GM18502 (cell line): ENCODE measurements around the gene ANLN.

ENCODE experiments used
- ATAC-seq: cut with Tn5 transposase; IDR thresholded peaks from one replicate; pipeline ENCODE4 v1.9.1; 2021; ENCODE audit warnings: mild to moderate bottlenecking; ENCODE audit not compliant: unreplicated experiment, poor library complexity

Gene ANLN, protein sequence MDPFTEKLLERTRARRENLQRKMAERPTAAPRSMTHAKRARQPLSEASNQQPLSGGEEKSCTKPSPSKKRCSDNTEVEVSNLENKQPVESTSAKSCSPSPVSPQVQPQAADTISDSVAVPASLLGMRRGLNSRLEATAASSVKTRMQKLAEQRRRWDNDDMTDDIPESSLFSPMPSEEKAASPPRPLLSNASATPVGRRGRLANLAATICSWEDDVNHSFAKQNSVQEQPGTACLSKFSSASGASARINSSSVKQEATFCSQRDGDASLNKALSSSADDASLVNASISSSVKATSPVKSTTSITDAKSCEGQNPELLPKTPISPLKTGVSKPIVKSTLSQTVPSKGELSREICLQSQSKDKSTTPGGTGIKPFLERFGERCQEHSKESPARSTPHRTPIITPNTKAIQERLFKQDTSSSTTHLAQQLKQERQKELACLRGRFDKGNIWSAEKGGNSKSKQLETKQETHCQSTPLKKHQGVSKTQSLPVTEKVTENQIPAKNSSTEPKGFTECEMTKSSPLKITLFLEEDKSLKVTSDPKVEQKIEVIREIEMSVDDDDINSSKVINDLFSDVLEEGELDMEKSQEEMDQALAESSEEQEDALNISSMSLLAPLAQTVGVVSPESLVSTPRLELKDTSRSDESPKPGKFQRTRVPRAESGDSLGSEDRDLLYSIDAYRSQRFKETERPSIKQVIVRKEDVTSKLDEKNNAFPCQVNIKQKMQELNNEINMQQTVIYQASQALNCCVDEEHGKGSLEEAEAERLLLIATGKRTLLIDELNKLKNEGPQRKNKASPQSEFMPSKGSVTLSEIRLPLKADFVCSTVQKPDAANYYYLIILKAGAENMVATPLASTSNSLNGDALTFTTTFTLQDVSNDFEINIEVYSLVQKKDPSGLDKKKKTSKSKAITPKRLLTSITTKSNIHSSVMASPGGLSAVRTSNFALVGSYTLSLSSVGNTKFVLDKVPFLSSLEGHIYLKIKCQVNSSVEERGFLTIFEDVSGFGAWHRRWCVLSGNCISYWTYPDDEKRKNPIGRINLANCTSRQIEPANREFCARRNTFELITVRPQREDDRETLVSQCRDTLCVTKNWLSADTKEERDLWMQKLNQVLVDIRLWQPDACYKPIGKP

DNA sequence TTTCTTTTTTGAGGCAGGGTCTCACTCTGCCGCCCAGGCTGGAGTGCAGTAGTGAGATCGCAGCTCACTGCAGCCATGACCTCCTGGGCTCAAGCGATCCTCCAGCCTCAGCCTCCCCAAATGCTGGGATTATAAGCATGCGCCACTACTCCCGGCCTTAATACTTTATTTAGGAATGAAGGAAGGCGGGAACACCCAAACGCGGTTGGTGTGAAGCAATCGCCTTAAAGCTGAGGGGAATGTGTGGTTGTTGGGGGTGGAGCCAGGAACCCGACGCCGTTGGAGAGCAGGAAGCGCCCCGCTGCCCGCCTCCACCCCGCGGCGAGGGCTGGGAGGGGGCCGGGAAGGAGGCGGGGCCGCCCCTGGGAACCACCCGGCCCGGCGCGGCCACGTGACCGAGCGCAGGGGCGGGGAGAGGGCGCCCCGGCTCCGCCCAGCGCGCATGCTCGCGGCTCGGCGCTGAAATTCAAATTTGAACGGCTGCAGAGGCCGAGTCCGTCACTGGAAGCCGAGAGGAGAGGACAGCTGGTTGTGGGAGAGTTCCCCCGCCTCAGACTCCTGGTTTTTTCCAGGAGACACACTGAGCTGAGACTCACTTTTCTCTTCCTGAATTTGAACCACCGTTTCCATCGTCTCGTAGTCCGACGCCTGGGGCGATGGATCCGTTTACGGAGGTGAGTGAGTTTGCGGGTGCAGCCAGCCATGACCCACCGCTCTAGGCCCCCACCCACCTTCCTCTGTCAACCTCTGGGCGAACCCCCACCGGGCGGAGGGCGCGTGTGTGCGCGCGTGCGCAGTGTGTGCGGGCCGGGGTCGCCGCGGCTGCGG is at the start of gene ANLN:
TSS of gene ANLN (plus strand) at position 492 of the 828 bp plus-strand sequence. CDS start at position 657, 165 bp downstream.
- ATAC-seq = peak; percentile 76

DNA sequence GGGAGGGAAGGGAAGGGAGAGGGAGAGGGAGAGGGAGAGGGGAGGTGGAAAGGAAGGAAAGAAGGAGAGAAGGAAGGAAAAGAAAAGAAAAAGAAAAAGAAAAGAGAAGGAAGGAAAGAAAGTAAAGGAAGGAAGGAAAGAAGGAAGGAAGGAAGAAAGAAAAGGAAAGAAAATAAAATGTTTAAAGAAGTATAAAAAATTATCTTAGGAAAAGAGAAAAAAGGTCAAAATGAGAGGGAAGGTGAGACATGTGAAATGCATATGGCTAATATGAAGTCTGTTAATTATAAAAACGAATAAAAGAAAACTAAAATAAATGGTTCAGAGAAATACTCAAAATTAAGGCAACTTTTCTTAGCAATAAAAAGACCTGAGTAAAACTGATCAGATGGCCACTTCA is 46.1 kb upstream of the ANLN start:
- ATAC-seq = no peak

DNA sequence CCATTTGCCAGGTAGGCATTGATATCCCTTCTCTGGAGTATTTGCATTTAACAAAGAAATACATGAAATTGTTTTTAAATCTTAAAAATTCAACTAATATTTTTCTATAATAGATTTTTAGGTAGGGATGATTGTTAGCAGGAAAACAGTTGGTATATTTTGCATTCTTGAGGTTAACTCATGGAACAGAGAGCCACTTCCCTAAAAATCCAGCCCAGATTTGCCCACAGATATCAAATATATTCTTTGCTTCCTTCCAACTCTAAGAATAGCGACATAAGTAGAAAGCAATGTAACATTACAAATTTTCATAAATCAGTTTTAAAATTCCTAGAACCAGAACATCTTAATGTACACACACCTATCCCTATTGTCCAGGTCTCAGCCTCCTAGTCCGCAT is 45.0 kb upstream of the ANLN start:
- ATAC-seq = no peak

DNA sequence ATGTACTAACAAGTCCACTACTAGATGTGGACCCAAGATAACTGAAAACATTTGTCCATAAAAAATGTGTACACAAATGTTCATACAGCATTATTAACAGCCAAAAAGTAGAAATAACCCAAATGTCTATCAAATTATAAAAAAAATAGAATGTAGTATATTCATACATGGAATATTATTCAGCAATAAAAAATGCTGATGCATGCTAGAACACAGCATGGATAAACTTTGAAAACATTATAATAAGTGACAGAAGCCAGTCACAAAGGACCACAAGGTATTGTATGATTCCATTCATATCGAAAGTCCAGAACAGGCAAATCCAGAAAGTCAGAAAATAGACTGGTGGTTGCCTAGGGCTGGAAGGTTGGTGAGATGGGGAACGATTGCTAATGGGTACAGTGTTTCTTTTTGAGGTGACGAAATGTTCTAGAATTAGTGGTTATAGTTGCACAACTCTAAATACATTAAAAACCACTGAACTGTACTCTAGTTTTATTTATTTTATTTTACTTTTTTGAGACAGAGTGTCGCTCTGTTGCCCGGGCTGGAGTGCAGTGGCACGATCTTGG is 43.3 kb upstream of the ANLN start:
- no peak for ATAC-seq

DNA sequence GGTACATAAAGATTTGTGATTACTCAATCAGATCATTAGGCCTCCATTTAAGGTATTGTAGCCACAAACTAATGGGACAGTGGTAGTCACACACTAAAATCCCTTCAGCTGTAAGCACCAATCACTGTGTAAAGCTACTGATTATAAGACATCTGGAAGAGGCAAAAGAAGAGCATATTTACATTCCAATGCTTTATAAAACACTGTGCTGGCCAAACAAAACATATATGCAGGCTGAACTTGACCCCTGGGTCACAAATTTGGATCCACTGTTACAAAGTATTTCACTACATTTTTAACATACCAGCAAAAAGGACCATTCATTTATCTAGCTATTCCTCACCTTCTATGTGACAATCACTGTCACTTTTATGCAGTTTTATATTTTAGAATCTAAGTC is 41.4 kb upstream of the ANLN start:
- ATAC-seq = no peak

DNA sequence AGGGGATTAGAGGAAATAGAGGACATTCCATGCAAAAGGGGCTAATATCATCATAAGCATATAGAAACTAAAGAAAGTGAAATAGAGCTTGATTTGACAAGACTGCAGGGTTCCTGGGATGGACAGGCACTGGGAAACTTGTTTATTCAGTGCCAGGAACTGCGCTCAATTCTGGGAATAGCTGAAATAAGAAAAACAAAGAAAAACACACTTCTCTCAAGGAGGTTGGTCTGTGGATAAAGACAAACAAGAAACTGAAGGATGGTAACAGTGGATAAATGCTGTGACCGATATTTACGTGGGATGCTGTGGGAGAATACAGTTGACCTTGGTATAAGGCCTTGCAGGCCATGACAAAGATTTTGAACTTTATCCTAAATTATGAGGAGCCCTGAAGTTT is 40.9 kb upstream of the ANLN start:
- ATAC-seq = no peak

DNA sequence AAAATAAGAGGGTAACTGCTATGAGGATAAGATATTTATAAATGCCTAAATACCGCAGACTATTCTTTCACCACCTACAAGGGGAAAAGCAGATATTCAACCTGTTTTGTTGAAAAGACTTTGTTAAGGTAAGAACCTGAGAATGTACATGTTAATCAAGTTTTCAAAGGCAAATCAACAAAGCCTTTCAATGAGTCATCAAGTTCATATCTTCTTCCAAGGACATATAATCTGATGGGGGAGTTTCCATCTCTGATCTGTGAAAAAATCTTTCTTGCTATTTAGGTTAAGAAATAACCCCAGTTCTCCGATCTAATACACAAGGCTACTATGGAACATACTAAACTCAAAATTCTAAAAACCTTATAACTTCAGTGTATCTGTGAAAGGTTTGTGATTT is 40.0 kb upstream of the ANLN start:
- no peak for ATAC-seq

DNA sequence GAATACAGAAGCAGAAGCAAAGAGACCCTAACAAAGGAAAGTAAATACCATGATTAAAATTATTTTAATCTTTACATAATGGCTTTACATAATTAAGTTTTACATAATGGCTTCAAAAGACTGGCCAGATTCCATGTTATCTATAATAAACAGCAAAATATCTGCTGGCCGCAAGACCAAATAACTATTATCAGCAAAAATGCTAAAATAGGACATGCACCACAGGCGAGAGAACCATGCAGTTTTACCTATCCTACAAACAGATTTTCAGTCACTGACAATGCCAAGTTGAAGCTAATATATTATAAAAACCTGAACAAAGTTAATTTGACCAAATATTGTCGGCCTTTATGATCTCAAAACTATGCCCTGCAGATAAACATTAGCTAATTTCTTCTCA is 34.2 kb upstream of the ANLN start:
- no peak for ATAC-seq

DNA sequence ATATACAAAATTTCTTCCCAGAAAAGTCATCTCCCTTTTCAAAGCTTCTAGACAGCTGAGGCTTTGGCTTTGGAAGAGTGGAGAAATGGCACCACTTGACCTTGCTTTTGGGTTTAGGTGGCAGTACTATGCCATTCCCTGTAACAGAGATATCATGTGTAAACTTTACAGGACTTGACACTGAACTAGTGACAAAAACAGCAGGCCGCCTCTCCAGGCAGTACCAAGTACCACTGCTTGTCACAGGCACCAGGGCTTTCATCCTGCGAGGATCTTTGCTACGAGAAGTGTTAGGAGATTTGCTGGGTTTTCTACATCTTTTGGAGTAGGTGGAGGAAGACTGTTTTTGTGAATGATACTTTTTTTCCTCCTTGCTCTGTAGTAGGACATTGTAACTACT is 32.6 kb upstream of the ANLN start:
- ATAC-seq = no peak

DNA sequence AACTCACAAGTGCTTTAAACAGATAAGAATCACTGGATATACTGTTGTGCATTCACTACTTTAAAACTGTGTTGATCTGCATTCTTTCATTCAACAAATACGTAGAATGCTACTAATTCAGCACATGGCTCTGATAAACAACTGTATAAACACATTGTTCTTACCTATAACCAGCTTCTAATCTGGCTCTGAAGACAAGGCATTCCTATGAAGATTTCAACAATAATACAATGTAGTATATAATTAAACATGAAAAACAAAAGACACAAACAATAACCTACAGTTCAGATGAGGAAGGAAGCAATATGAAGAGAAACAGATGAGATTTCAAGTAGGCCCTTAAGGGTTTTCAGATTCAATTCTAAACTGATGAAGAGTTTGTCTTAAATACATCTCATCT is 31.1 kb upstream of the ANLN start:
- no peak for ATAC-seq

DNA sequence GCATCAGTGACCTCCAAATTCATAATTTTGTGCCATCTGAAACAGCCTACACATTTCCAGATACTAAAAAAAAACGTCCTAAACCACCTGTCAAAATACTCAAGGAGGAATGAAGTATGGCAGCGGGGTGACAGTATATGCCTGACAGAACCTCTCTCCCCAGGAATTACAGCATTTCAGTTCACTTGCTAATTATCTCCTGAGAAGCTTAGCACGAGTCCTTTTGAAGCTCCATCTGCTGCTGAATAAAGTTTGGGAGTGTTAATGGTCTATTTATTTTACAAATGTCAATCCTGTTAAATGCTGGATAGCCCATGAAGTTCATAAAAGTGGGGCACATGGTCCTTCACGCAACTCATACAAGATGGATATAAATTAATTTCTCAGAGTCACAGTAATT is 29.4 kb upstream of the ANLN start:
- no peak for ATAC-seq

DNA sequence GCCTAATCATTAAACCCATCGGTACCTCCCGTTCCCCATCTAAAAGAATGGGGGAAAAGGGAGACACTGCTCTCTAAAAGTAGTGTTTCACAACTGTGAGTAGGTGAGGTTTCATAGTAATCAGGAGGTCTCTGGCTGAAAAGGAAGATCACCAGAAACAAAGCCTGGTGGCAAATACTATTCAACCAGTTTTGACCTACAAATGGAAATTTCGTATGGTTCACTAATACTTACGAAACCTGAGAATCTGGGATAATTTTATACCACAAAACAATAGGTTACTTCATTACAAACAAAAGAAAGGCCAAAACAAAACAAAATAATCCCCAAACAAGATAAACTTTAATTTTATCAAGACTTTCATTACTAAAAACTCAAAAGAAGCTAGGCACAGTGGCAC is 28.4 kb upstream of the ANLN start:
- ATAC-seq = no peak

DNA sequence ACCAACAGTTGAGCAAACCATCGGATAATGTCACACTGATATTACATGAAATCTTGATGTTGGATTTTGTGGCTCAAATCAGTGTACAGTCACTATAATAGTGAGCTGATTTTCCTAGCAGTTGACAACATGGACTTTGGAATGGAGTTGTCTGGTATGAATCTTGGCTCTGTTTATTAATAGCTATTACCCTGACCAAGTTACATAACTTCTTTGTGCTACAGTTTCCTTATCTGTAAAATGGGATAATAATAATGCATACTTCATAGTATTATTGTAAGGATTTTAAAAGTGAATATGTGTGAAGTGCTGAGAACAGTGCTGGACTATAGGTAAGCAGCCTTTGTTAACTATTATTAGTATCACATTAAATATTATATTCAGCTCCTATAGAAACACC is 26.1 kb upstream of the ANLN start:
- no peak for ATAC-seq

DNA sequence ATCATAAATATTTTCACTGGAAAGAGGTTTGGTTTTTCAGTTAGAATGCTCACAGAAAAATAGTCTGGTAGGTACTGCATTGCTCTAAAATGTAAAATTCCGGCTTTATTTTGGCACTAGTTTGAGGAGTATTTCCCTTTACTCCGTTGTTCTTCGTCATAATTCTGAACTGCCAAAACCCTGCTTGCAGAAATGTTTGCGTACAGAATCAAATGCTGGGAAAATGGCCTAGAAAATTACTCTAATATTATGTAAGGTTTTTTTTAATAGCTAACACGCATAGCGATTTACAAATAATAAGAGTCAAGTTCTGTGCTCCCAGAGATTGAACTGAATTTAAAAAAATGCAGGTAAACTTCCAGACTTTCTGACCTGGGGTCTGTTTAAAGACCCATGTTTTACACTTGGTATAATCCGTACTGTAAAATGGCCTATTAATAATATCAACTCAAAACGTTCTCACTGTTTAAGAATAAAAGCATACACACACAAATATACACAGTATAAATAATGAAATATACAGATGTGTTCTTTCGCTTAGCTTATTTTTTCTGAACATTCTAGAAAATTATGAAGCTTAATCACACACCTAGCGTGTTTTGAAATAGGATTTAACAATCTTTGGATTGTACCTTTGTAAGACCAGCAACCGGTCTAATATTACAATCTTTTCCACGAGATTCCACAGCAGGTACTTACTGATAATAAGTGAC is 23.5 kb upstream of the ANLN start:
- no peak for ATAC-seq

DNA sequence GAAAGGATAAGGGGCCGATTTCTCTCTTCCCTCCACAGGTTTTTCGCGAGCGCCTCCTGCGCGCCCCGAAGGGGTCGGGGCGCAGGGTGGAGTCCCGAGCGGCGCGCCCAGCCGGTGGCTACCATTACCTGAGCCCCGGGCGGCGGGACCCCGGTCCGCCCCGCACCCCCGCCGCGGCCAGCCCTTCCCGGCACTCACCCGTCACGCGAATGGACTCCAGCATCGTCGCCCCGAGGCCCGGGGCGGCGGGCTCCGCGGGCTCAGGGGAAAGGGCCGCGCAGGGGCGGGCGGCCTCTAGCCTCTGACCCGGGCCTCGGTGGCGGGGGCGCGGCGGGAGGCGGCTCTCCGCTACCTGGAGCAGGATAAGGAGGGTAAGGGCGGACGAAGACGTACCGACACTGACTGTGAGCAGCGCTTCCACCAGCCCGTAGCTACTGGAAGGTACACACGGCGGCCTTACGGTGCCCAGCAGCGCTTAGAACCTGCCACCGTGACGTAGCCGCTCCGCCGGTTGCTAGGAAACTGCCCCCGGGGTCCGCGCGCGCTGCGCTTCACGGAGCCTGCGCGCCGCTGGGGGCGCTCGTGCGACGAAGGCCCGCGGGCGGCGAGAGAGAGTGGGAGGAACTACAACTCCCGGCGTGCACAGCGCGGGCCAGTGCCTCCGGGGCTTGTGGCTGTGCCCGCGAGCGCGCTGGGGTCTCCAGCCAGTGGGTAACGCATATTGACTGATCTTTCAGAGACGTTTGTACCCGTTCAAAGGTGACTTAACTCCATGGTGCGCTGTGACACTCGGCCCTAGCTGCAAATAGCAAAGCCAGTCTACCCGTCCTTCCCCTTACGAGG is 22.7 kb upstream of the ANLN start:
- peak; percentile 99 for ATAC-seq

DNA sequence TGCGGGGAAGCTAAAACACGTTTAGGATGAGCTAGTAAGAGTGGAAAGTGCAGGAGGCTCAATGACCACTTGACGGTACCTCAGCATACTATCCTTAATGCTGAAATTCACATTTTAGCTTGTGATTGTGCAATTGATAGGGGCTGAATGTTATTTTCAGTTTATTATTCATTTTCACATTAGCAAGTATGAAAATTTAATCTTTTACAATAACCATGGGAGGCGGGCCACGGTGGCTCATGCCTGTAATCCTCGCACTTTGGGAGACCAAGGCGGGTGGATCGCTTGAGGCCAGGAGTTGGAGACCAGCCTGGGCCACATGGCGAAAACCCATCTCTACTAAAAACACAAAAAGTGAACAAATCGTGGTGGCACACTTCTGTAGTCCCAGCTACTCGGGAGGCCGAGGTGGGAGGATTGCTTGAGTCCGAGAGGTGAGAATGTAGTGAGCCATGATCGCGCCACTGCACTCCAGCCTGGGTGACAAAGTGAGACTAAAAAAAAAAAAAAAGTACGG is 22.0 kb upstream of the ANLN start:
- ATAC-seq = no peak

DNA sequence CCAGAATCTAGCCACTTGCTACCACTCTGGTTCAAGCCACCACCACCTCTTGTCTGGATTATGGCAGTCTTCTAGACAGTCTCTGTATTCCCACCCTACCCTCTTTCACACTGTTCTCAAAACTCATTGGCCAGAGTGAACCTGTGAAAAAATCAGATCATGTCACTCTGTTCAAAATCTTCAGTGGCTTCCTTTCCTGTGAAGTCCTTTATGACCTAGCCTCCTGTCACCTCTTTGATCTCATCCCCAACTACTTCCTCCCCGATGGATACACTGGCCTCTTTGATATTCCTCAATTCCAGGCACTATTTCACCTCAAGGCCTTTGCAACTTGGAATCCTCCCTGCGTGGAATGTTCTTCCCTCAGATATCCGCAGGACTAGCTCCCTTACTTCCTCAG is 21.2 kb upstream of the ANLN start:
- no peak for ATAC-seq

DNA sequence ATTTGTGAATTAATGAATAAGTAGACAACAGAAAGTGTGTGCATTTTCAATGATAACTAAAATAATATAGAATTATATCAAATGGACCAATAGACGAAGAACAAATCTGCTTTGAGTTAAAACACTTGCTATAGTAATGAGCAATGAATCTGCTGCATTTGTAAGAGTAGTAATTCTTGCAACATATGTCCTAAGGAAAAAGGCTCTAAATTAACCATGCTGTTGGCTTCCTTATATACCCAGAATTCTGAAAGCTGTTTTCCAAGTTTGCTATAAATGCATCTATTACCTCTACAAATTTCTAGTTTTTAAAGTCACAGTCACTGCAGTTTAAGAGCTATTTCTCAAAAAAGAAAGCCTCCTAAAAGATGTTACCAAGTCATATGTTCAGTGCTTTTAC is 20.5 kb upstream of the ANLN start:
- no peak for ATAC-seq
